SK-N-SH (cell line): ENCODE measurements around the gene TMIGD3. TPM values are rescaled to one million over a fixed set of nuclear protein-coding genes. Genes with fewer than 3 reads are reported as not detected.

Experiments used
- CTCF ChIP-seq: fragments of 200-600 bp; sonication (generic); IDR thresholded peaks from 2 replicates; pipeline ENCODE4 v1.6.1; 2017; ENCODE audit warnings: antibody characterized with exemption, mild to moderate bottlenecking, moderate library complexity
- EP300 ChIP-seq, 2 experiments: IDR thresholded peaks; 2 replicates each; pipeline versions ENCODE4 v1.4.0 to v1.6.1; 2012; ENCODE audit warnings: borderline replicate concordance in 1 of 2, low read depth in 1 of 2, low read length in 1 of 2
- GATA2 ChIP-seq: sonication (generic); formaldehyde crosslinking; IDR thresholded peaks from 2 replicates; pipeline ENCODE4 v1.5.0; 2020; ENCODE audit warnings: mild to moderate bottlenecking, missing genetic modification reagents
- IRF3 ChIP-seq: fragments of 150-350 bp; IDR thresholded peaks from 2 replicates; pipeline ENCODE4 v1.6.1; 2016; ENCODE audit warnings: mild to moderate bottlenecking, low read depth, low read length
- NFIC ChIP-seq: IDR thresholded peaks from 2 replicates; pipeline ENCODE4 v1.4.0; 2012; ENCODE audit warnings: borderline replicate concordance
- POLR2AphosphoS5 ChIP-seq: IDR thresholded peaks from 2 replicates; pipeline ENCODE4 v1.6.1; 2012; ENCODE audit warnings: low read depth, low read length
- REST ChIP-seq: IDR thresholded peaks from 2 replicates; pipeline ENCODE4 v1.6.1; 2012; ENCODE audit warnings: mild to moderate bottlenecking, low read depth, low read length, moderate library complexity
- SIN3A ChIP-seq: IDR thresholded peaks from 2 replicates; pipeline ENCODE4 v1.6.1; 2012; ENCODE audit warnings: low read depth, mild to moderate bottlenecking, low read length, moderate library complexity, borderline replicate concordance
- TAF1 ChIP-seq: IDR thresholded peaks from 2 replicates; pipeline ENCODE4 v1.6.1; 2012; ENCODE audit warnings: low read depth, mild to moderate bottlenecking, low read length, moderate library complexity, borderline replicate concordance
- USF2 ChIP-seq: fragments of 150-350 bp; IDR thresholded peaks from 2 replicates; pipeline ENCODE4 v1.6.1; 2017; ENCODE audit warnings: antibody characterized with exemption, low read length, low read depth, borderline replicate concordance
- polyA plus RNA-seq, 3 experiments: library from polyadenylated mRNA; depleted of rRNA; stranded (reverse); fragments of >200 nt; gene quantifications; 2 replicates each; pipeline ENCODE4 v1.2.3, GENCODE V29; 2012

The TMIGD3 gene
- polyA plus RNA-seq, 1 of the 3 experiments (the other 2 are of a cell fraction): not detected

GRCh38 chr1:111463029-111463683, 40.3 kb downstream of the TMIGD3 start (continued):
- TF ChIP-seq IRF3: no peak
- TF ChIP-seq USF2: no peak
- TF ChIP-seq EP300 (IDR thresholded peaks at IDR 0.05; ENCODE audit: borderline replicate concordance in 1 of 2, low read depth in 1 of 2, low read length in 1 of 2): no peak
- TF ChIP-seq NFIC: peak; percentile 57; the same call in 1 of the 2 replicates
- TF ChIP-seq SIN3A: no peak
- no peak for TF ChIP-seq GATA2 (CRISPR knock-in tag)
- no peak; the same call in 1 of the 2 replicates for TF ChIP-seq POLR2AphosphoS5
- TF ChIP-seq TAF1: no peak
- TF ChIP-seq REST: no peak
- TF ChIP-seq CTCF: no peak
- TF ChIP-seq, all 33 proteins: peak for 4
